Transverse colon (tissue), 4 donors: Measurements from ENCODE around the gene ZNF213. TPM values are rescaled to one million over a fixed set of nuclear protein-coding genes. Genes with fewer than 3 reads are reported as not detected.
"Not testable (repeated sequence)": the region's sequence is repeated elsewhere in the genome, so short reads cannot be mapped to it uniquely, and the experiment has no call there.

ENCODE experiments used
- DNase-seq: peaks from one replicate; pipeline ENCODE4 v3.0.0-alpha.2; 2019
- H3K27ac ChIP-seq, 4 donors: fragments of 200-600 bp; sonication (generic); 2 replicates each; pipeline ENCODE4 v1.5.1; 2016 to 2018; ENCODE audit warnings: inconsistent platforms in 4 of 4
- H3K27me3 ChIP-seq: fragments of 200-600 bp; sonication (generic); 2 replicates; pipeline ENCODE4 v1.5.1; 2017; ENCODE audit warnings: inconsistent platforms
- H3K36me3 ChIP-seq, 4 donors: fragments of 200-600 bp; sonication (generic); 2 replicates each; pipeline ENCODE4 v1.5.1; 2017 to 2019; ENCODE audit warnings: inconsistent platforms in 4 of 4
- H3K4me1 ChIP-seq, 4 donors: fragments of 200-600 bp; sonication (generic); 2 replicates each; pipeline ENCODE4 v1.5.1; 2017 to 2020; ENCODE audit warnings: inconsistent platforms in 4 of 4
- H3K4me3 ChIP-seq, 4 donors: fragments of 200-600 bp; sonication (generic); 1 replicate in 1 of 4; 2 replicates in 3 of 4; pipeline versions ENCODE4 v1.5.1 to v1.6.1; 2017 to 2019; ENCODE audit warnings: inconsistent platforms in 4 of 4
- H3K9me3 ChIP-seq, 2 donors: fragments of 200-600 bp; sonication (generic); 2 replicates each; pipeline ENCODE4 v1.5.1; 2017 to 2019; ENCODE audit warnings: inconsistent platforms in 2 of 2
- CTCF ChIP-seq, 5 experiments: fragments of 200-600 bp in 3 of 5; fragments of 450-650 bp in 2 of 5; sonication (generic) in 3 of 5; IDR thresholded peaks; 1 replicate in 2 of 5; 2 replicates in 3 of 5; pipeline ENCODE4 v1.5.1; 2016 to 2017; ENCODE audit warnings: antibody characterized with exemption in 5 of 5, inconsistent platforms in 3 of 5, mild to moderate bottlenecking in 2 of 5, moderate library complexity in 1 of 5
- EP300 ChIP-seq: sonication (generic); formaldehyde crosslinking; IDR thresholded peaks from one replicate; pipeline ENCODE4 v1.6.1; 2017; ENCODE audit warnings: antibody characterized with exemption, low read depth
- POLR2A ChIP-seq: fragments of 450-650 bp; IDR thresholded peaks from one replicate; pipeline ENCODE4 v1.6.1; 2016; ENCODE audit warnings: antibody characterized with exemption, mild to moderate bottlenecking, moderate library complexity
- POLR2AphosphoS5 ChIP-seq, 3 donors: sonication (generic); formaldehyde crosslinking; IDR thresholded peaks; one replicate each; pipeline ENCODE4 v1.6.1; 2016; ENCODE audit warnings: antibody characterized with exemption in 3 of 3
- WGBS, 2 donors: methylation state at CpG; one replicate each; pipeline ENCODE4 v1.1.5; 2018; ENCODE audit warnings: low coverage in 1 of 2; 5-methylcytosine and 5-hydroxymethylcytosine counted together
- in situ Hi-C, 4 donors: fragments of 200-750 bp; cut with MboI; loops; one replicate each; pipeline versions ENCODE4 v1.15.0 to v1.15.1; 2017; ENCODE audit warnings: low sequenced_read_pairs in 3 of 4, low pct_ligation_motif_present in 1 of 4, low pct_unique_long_range_greater_than_20kb in 1 of 4
- intact Hi-C: fragments of 100-400 bp; cut with DNase I; formaldehyde crosslinking; loops from one replicate; pipeline ENCODE4 v1.15.1; 2023; ENCODE audit warnings: low total_unique reads
- total RNA-seq, 4 donors: library from RNA; depleted of rRNA; stranded (reverse); fragments of >200 nt; gene quantifications; one replicate each; pipeline ENCODE4 v1.1.0, GENCODE V29; 2016

Gene ZNF213
- total RNA-seq, 4 donors from 2014 or later, result 12.1 to 64.3 (median 16.1) TPM

- 88% methylated on average over 14 of the region's 14 CpGs; no CpG with 5 or more reads in 1 of the 2 donors for WGBS, 2 donors
- intact Hi-C loops (no loop called here), in situ Hi-C loops (loop anchor here in 1 of 4 donors (25.0 kb wide), 1 partner anchor 102 kb away; the partner anchor contains the start of genes BICDL2 and MMP25)
- H3K36me3 ChIP-seq, result peaks cover 0 to 15% (median 2%) of the 10 kb centered on the region in 4 donors
- H3K4me1 ChIP-seq, result peaks cover 9 to 23% (median 19%) of the 10 kb centered on the region in 4 donors
- no peak for TF ChIP-seq EP300
- TF ChIP-seq POLR2AphosphoS5 (IDR thresholded peaks at IDR 0.05), result no peak
- no peak for TF ChIP-seq POLR2A
- TF ChIP-seq CTCF (IDR thresholded peaks at IDR 0.05), result no peak
- DNase-seq, result no peak
- H3K9me3 ChIP-seq, result no peaks in the 10 kb centered on the region
- H3K4me3 ChIP-seq, result no peak overlapping the region
- no peak overlapping the region for H3K27ac ChIP-seq
- no peaks in the 10 kb centered on the region for H3K27me3 ChIP-seq
Measured at GRCh38 chr16:3138823-3139426, 4.1 kb downstream of the ZNF213 start.

- H3K4me1 ChIP-seq, result peaks cover 9 to 27% (median 23%) of the 10 kb centered on the region in 4 donors
- DNase-seq, H3K9me3 ChIP-seq, H3K27ac ChIP-seq, intact Hi-C loops, H3K27me3 ChIP-seq, H3K4me3 ChIP-seq: not testable (repeated sequence)
- H3K36me3 ChIP-seq, result peaks cover 0 to 15% (median 2%) of the 10 kb centered on the region in 4 donors
- in situ Hi-C loops, result loop anchor here in 1 of 4 donors (25.0 kb wide), 1 partner anchor 102 kb away; the partner anchor contains the start of genes BICDL2 and MMP25
- 92% methylated on average over 9 of the region's 9 CpGs; no CpG with 5 or more reads in 1 of the 2 donors for WGBS, 2 donors
Measured at GRCh38 chr16:3139561-3139960, 4.7 kb downstream of the ZNF213 start.

GRCh38 chr16:3140603-3141427, 6.0 kb downstream of the ZNF213 start:
- no peak for DNase-seq
- TF ChIP-seq POLR2AphosphoS5 (IDR thresholded peaks at IDR 0.05), result no peak
- no peak for TF ChIP-seq EP300
- TF ChIP-seq POLR2A, result no peak
- TF ChIP-seq CTCF (IDR thresholded peaks at IDR 0.05), result no peak
- Histone ChIP-seq H3K4me3 (no peak overlapping the region), H3K9me3 (no peaks in the 10 kb centered on the region), H3K27me3 (no peaks in the 10 kb centered on the region), H3K27ac (no peak overlapping the region), H3K4me1 (peaks cover 7 to 23% (median 18%) of the 10 kb centered on the region in 4 donors), H3K36me3 (peaks cover 0 to 15% (median 2%) of the 10 kb centered on the region in 4 donors)
- in situ Hi-C loops (loop anchor here in 1 of 4 donors (25.0 kb wide), 1 partner anchor 104 kb away; the partner anchor contains the start of genes BICDL2 and MMP25), intact Hi-C loops (no loop called here)
- 91% methylated on average over 59 of the region's 69 CpGs; no CpG with 5 or more reads in 1 of the 2 donors for WGBS, 2 donors

- peaks cover 0 to 15% (median 2%) of the 10 kb centered on the region in 4 donors for H3K36me3 ChIP-seq
Measured at GRCh38 chr16:3141781-3142311, 7.0 kb downstream of the ZNF213 start.

More at GRCh38 chr16:3141781-3142311, 7.0 kb downstream of the ZNF213 start:
- Histone ChIP-seq H3K27ac (no peak overlapping the region), H3K4me1 (peaks cover 0 to 14% (median 13%) of the 10 kb centered on the region in 4 donors), H3K4me3 (no peak overlapping the region), H3K9me3 (no peaks in the 10 kb centered on the region), H3K27me3 (no peaks in the 10 kb centered on the region)
- in situ Hi-C loops, result loop anchor here in 1 of 4 donors (25.0 kb wide), 1 partner anchor 105 kb away; the partner anchor contains the start of genes BICDL2 and MMP25
- no peak for DNase-seq
- 88 to 92% methylated on average over 8 to 21 of the region's 23 CpGs for WGBS, 2 donors
- TF ChIP-seq POLR2AphosphoS5 (IDR thresholded peaks at IDR 0.05) (no peak), EP300 (no peak), CTCF (IDR thresholded peaks at IDR 0.05) (no peak), POLR2A (no peak)
- intact Hi-C loops, result no loop called here
